Raji (cell line): ENCODE measurements around the gene LRP2.

Source experiments
- POLR2A ChIP-seq: IDR thresholded peaks from 2 replicates; pipeline ENCODE4 v1.6.1; 2011; ENCODE audit warnings: low read depth, low read length, control low read depth; ENCODE audit not compliant: insufficient read depth

LRP2 gene

DNA sequence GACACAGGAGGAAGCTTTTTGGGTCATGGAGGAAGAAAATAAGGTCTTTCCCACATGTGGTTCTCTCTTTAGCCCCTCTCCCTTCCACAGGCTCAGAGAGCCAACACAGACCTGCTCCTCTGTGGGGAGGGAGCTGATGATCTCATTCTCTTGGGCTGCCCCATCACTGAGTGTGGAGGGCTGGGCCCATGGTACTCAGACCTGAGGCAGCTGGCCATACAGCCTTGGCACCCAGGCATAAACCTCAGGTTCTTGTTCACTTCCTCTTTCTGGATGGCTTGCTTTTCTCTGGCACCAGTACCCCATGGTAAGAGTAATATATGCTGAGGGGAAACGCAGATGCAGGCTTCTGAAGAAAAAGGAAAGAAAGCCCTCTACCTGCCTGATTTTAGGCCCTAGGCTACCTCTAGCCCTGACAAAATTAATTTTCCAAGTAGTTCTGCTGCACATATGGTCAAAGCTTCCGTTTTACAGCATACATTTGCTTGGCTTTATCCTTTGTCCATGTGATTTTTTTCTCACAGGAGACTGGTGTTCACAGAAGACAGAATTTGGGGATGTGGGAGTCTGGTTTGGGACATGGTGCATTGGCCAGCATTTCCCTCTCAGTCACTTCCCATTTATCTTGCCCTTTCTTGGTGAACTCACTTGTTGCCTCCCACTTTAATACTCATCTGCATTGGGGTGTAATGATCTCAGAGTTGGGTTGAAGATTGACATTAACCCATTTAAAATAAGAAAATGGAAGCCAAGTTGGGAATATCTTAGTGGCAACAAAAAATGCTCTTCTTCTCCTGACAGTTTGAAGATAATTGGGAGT, 281.9 kb downstream of the LRP2 start:
- no peak for TF ChIP-seq POLR2A

- no peak for TF ChIP-seq POLR2A
Observed at GRCh38 chr2:169077674-169078240, 284.6 kb downstream of the LRP2 start.
